Measurements from ENCODE around the gene RBM47.
"Not testable (repeated sequence)": the region's sequence is repeated elsewhere in the genome, so short reads cannot be mapped to it uniquely, and the experiment has no call there.

RBM47 gene

DNA sequence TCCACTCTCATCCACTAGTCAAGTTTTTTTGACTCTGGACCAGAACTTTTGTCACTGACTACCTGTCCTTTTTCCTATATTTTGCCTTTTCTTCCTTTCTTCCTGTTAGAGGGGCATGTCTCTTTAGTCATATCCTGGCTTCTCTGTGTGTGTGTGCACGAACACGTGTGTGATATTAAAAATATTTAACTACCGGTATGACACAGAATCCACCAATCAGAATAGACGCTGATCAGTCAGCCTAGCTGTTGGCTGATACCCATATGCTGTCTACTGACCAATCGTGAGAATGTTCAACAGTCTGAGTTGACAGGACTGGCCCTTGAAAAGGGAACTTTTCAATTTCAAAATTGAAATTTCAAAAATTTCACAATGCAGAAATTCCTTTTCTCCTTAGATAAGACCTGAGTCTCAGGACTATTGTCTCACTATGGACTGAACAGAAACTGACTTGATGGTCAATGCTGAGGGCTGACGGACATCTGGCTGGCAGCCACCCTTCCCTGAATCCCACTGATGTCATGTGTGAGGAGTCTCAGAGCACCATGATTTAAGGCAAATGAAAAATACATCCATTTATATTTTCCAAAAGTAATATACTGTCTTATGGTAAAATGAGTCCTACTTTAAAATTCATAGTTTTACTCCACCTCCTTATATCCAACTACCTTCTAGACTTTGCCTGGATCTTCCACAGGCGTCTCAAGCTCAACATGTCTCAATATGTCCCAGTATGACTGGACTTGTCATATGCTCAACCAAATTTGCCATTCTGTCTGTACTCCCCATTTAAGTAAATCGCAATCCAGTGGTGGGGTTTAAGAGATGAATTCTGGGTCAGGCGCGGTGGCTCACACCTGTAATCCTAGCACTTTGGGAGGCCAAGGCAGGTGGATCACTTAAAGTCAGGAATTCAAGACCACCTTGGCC lies 216.5 kb downstream of the RBM47 start:
- Histone ChIP-seq H2BK15ac (ENCODE audit: low read length) (no peak overlapping the region), H3K9ac (ENCODE audit: low read depth, low read length, poor library complexity) (no peak overlapping the region), H3K4me1 (ENCODE audit: control insufficient read depth in 2 of 2, insufficient read depth in 1 of 2, low read depth in 1 of 2, low read length in 2 of 2) (no peaks in the 10 kb centered on the region), H2BK12ac (ENCODE audit: low read length) (no peak overlapping the region), H3K36me3 (replicated peaks in 1 of 2; ENCODE audit: control insufficient read depth in 2 of 2, insufficient read depth in 2 of 2, low read length in 2 of 2) (no peaks in the 10 kb centered on the region), H3K4ac (ENCODE audit: low read length) (no peak overlapping the region), H2BK120ac (ENCODE audit: low read depth, low read length) (no peak overlapping the region), H2AFZ (ENCODE audit: low read length) (no peak overlapping the region), H3K79me1 (ENCODE audit: low read depth, low read length) (no peaks in the 10 kb centered on the region), H3K27me3 (ENCODE audit: control insufficient read depth in 3 of 3, insufficient read depth in 3 of 3, low read depth in 1 of 3, low read length in 3 of 3) (no peaks in the 10 kb centered on the region), H3K4me2 (ENCODE audit: insufficient read depth, low read length, poor library complexity, severe bottlenecking) (no peak overlapping the region), H4K8ac (ENCODE audit: low read depth, low read length) (no peak overlapping the region), H3K14ac (ENCODE audit: low read length) (no peak overlapping the region), H2AK5ac (ENCODE audit: low read depth, low read length) (no peak overlapping the region), H2BK5ac (ENCODE audit: low read length) (no peak overlapping the region), H3K18ac (ENCODE audit: low read length) (no peak overlapping the region), H3K9me3 (replicated peaks in 1 of 2; ENCODE audit: control insufficient read depth in 2 of 2, insufficient read depth in 1 of 2, low read depth in 1 of 2, low read length in 2 of 2) (peaks cover 0 to 2% of the 10 kb centered on the region in 2 donors), H3K23ac (ENCODE audit: low read depth, low read length, poor library complexity) (no peak overlapping the region), H3K4me3 (ENCODE audit: low read length in 2 of 2) (no peak overlapping the region), H4K91ac (ENCODE audit: low read depth, low read length, poor library complexity) (no peak overlapping the region), H3K27ac (replicated peaks; ENCODE audit: low read length) (no peak overlapping the region)
- no CpG with 5 or more reads among the region's 10 CpGs for WGBS, 2 donors (ENCODE audit: extremely low coverage in 2 of 2, insufficient read length in 2 of 2, insufficient replicate concordance in 1 of 2)
- no peak for DNase-seq (ENCODE audit: low spot score)

DNA sequence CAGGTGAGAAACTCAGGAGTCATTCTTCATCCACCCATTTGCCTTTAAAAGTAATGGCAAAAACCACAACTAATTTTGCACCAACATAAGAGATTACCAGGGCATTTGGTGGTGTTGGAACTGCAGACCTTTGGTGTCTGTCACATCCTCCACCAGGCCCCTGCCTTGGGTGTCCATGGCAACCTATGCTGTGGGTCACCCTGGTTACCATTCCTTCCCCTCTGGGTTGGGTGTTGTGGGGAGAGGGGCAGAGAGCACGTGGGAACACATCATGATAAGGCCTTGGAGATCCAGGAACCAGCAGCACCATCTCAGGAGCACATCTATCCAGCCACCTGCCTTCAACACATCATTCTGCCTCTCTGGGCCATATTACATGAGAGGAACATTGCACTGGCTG lies 217.3 kb downstream of the RBM47 start:
- Histone ChIP-seq H3K27ac (replicated peaks; ENCODE audit: low read length) (no peak overlapping the region), H4K8ac (ENCODE audit: low read depth, low read length) (no peak overlapping the region), H3K27me3 (ENCODE audit: control insufficient read depth in 3 of 3, insufficient read depth in 3 of 3, low read depth in 1 of 3, low read length in 3 of 3) (no peaks in the 10 kb centered on the region), H2BK12ac (ENCODE audit: low read length) (no peak overlapping the region), H3K9me3 (replicated peaks in 1 of 2; ENCODE audit: control insufficient read depth in 2 of 2, insufficient read depth in 1 of 2, low read depth in 1 of 2, low read length in 2 of 2) (peaks cover 0 to 2% of the 10 kb centered on the region in 2 donors), H3K4me3 (ENCODE audit: low read length in 2 of 2) (peak overlapping the region in 1 of 2 donors; percentile 65), H3K4ac (ENCODE audit: low read length) (no peak overlapping the region), H3K79me1 (ENCODE audit: low read depth, low read length) (no peaks in the 10 kb centered on the region), H2AK5ac (ENCODE audit: low read depth, low read length) (no peak overlapping the region), H3K36me3 (replicated peaks in 1 of 2; ENCODE audit: control insufficient read depth in 2 of 2, insufficient read depth in 2 of 2, low read length in 2 of 2) (no peaks in the 10 kb centered on the region), H3K18ac (ENCODE audit: low read length) (no peak overlapping the region), H3K23ac (ENCODE audit: low read depth, low read length, poor library complexity) (no peak overlapping the region), H2BK5ac (ENCODE audit: low read length) (no peak overlapping the region), H3K14ac (ENCODE audit: low read length) (no peak overlapping the region), H3K4me1 (ENCODE audit: control insufficient read depth in 2 of 2, insufficient read depth in 1 of 2, low read depth in 1 of 2, low read length in 2 of 2) (no peaks in the 10 kb centered on the region), H2BK15ac (ENCODE audit: low read length) (no peak overlapping the region), H4K91ac (ENCODE audit: low read depth, low read length, poor library complexity) (no peak overlapping the region), H3K4me2 (ENCODE audit: insufficient read depth, low read length, poor library complexity, severe bottlenecking) (no peak overlapping the region), H2BK120ac (ENCODE audit: low read depth, low read length) (no peak overlapping the region), H2AFZ (ENCODE audit: low read length) (no peak overlapping the region), H3K9ac (ENCODE audit: low read depth, low read length, poor library complexity) (no peak overlapping the region)
- DNase-seq (ENCODE audit: low spot score): no peak
- no CpG with 5 or more reads among the region's 1 CpG for WGBS, 2 donors (ENCODE audit: extremely low coverage in 2 of 2, insufficient read length in 2 of 2, insufficient replicate concordance in 1 of 2)

DNA sequence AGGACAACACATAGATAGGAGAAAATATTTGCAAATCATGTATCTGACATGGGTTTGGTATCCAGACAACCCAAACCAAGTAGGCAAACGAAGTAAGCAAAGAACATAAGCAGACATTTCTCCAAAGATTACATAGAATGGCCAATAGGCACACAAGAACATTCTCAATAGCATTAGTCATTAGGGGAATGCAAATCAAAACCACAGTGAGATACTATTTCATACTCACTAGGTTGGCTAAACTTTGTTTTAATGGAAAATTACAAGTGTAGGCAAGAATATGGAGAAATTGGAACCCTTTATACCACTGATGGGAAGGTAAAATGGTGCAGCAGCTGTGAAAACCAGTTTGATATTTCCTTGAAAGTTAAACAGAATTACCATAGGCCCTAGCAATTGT lies 219.8 kb downstream of the RBM47 start:
- H4K8ac ChIP-seq (ENCODE audit: low read depth, low read length): no peak overlapping the region
- H3K18ac ChIP-seq (ENCODE audit: low read length): no peak overlapping the region
- no peak overlapping the region for H3K4ac ChIP-seq (ENCODE audit: low read length)
- H3K4me3 ChIP-seq (ENCODE audit: low read length in 2 of 2): no peak overlapping the region
- no peak overlapping the region for H3K23ac ChIP-seq (ENCODE audit: low read depth, low read length, poor library complexity)
- H3K27me3 ChIP-seq (ENCODE audit: control insufficient read depth in 3 of 3, insufficient read depth in 3 of 3, low read depth in 1 of 3, low read length in 3 of 3): no peaks in the 10 kb centered on the region
- no peaks in the 10 kb centered on the region for H3K79me1 ChIP-seq (ENCODE audit: low read depth, low read length)
- peaks cover 0 to 4% of the 10 kb centered on the region in 2 donors for H3K9me3 ChIP-seq (replicated peaks in 1 of 2; ENCODE audit: control insufficient read depth in 2 of 2, insufficient read depth in 1 of 2, low read depth in 1 of 2, low read length in 2 of 2)
- no peak overlapping the region for H3K14ac ChIP-seq (ENCODE audit: low read length)
- WGBS, 2 donors (ENCODE audit: extremely low coverage in 2 of 2, insufficient read length in 2 of 2, insufficient replicate concordance in 1 of 2): no CpG with 5 or more reads among the region's 1 CpG
- H3K4me1 ChIP-seq (ENCODE audit: control insufficient read depth in 2 of 2, insufficient read depth in 1 of 2, low read depth in 1 of 2, low read length in 2 of 2): no peaks in the 10 kb centered on the region
- no peak overlapping the region for H2BK15ac ChIP-seq (ENCODE audit: low read length)
- no peak overlapping the region for H3K9ac ChIP-seq (ENCODE audit: low read depth, low read length, poor library complexity)
- H3K4me2 ChIP-seq (ENCODE audit: insufficient read depth, low read length, poor library complexity, severe bottlenecking): no peak overlapping the region
- no peak overlapping the region for H2BK5ac ChIP-seq (ENCODE audit: low read length)
- H2AFZ ChIP-seq (ENCODE audit: low read length): no peak overlapping the region
- H4K91ac ChIP-seq (ENCODE audit: low read depth, low read length, poor library complexity): no peak overlapping the region
- no peak for DNase-seq (ENCODE audit: low spot score)
- no peak overlapping the region for H2AK5ac ChIP-seq (ENCODE audit: low read depth, low read length)
- no peak overlapping the region for H3K27ac ChIP-seq (replicated peaks; ENCODE audit: low read length)
- no peak overlapping the region for H2BK120ac ChIP-seq (ENCODE audit: low read depth, low read length)
- no peak overlapping the region for H2BK12ac ChIP-seq (ENCODE audit: low read length)
- H3K36me3 ChIP-seq (replicated peaks in 1 of 2; ENCODE audit: control insufficient read depth in 2 of 2, insufficient read depth in 2 of 2, low read length in 2 of 2): no peaks in the 10 kb centered on the region

DNA sequence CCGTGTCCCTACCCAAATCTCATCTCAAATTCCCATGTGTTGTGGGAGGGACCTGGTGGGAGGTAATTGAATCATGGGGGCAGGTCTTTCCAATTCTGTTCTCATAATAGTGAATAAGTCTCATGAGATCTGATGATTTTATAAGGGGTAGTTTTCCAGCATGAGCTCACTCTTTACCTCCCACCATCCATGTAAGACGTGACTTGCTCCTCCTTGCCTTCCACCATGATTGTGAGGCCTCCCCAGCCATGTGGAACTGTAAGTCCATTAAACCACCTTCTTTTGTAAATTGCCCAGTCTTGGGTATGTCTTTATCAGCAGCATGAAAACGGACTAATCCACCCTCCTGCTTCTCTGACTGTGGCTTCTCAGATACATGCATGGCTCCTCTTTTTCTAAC lies 222.2 kb downstream of the RBM47 start:
- not testable (repeated sequence) for H3K14ac ChIP-seq (ENCODE audit: low read length); H3K79me1 ChIP-seq (ENCODE audit: low read depth, low read length); H3K18ac ChIP-seq (ENCODE audit: low read length); H4K8ac ChIP-seq (ENCODE audit: low read depth, low read length); H2BK12ac ChIP-seq (ENCODE audit: low read length); H3K4me3 ChIP-seq (ENCODE audit: low read length in 2 of 2); H2BK5ac ChIP-seq (ENCODE audit: low read length); DNase-seq (ENCODE audit: low spot score); H3K27me3 ChIP-seq (ENCODE audit: control insufficient read depth in 3 of 3, insufficient read depth in 3 of 3, low read depth in 1 of 3, low read length in 3 of 3); H3K9me3 ChIP-seq (replicated peaks in 1 of 2; ENCODE audit: control insufficient read depth in 2 of 2, insufficient read depth in 1 of 2, low read depth in 1 of 2, low read length in 2 of 2); H2BK15ac ChIP-seq (ENCODE audit: low read length); H2AFZ ChIP-seq (ENCODE audit: low read length); H3K4ac ChIP-seq (ENCODE audit: low read length); H3K4me1 ChIP-seq (ENCODE audit: control insufficient read depth in 2 of 2, insufficient read depth in 1 of 2, low read depth in 1 of 2, low read length in 2 of 2); H3K9ac ChIP-seq (ENCODE audit: low read depth, low read length, poor library complexity); H3K36me3 ChIP-seq (replicated peaks in 1 of 2; ENCODE audit: control insufficient read depth in 2 of 2, insufficient read depth in 2 of 2, low read length in 2 of 2); H4K91ac ChIP-seq (ENCODE audit: low read depth, low read length, poor library complexity); H3K4me2 ChIP-seq (ENCODE audit: insufficient read depth, low read length, poor library complexity, severe bottlenecking); H3K27ac ChIP-seq (replicated peaks; ENCODE audit: low read length); H2AK5ac ChIP-seq (ENCODE audit: low read depth, low read length); H3K23ac ChIP-seq (ENCODE audit: low read depth, low read length, poor library complexity); H2BK120ac ChIP-seq (ENCODE audit: low read depth, low read length)
- WGBS, 2 donors (ENCODE audit: extremely low coverage in 2 of 2, insufficient read length in 2 of 2, insufficient replicate concordance in 1 of 2): no CpG with 5 or more reads among the region's 3 CpGs

Data from neuronal stem cell (in vitro differentiated cells).